Activated T-cell treated with anti-CD3 and anti-CD28 coated beads for 24 hours (primary cell): ENCODE results near the gene F12.

Experiments used
- DNase-seq: peaks from one replicate; pipeline ENCODE4 v3.0.0-alpha.2; 2020; ENCODE audit warnings: low read depth

Gene F12

DNA sequence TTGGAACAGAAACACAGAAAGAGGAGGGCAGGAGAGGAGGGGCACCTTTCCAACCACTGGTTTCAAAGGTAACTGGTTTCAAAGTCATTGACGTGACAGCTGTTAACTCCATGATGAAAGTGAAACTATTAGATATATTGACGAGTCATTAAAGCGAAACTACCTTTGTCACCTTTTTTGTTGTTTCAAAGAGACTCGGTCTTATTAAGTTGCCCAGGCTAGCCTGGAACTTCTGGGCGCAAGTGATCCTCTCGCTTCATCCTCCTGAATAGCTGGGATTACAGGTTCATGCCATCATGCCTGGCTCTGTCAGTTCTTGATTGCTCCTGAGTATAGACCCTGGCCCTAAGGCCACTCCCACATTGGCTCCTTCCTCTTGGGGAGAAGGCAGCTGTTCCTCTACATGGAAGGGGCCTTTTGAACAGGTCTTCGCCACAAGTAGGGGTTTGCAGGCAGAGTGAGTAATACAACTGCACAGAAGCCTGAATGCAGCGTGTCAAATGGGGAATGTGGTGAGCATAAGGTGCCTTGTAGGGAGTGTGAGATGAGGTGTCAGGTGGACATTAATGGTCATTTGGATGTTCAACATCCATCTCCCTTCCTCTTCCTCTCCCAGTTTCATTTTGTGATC lies 3.4 kb upstream of the F12 start:
- DNase-seq = no peak

DNA sequence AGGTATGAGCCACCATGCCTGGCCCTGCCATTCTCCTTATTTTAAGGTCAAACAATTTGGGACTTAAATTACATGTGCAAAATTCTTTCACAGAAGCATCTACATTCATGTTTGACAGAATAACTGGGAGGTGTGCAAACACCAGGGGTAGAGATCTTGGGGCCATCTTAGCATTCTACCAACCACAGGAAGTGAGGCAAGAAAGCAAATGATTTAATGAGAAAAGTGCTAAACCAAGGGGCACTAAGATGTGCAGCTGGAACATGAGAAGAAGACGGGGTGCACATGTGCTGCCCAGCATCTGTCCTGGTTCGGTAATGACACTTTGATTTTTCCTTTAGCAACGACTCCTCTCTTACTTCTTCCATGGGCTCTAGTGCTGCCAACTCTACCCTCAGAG lies 1.2 kb upstream of the F12 start:
- DNase-seq = no peak

DNA sequence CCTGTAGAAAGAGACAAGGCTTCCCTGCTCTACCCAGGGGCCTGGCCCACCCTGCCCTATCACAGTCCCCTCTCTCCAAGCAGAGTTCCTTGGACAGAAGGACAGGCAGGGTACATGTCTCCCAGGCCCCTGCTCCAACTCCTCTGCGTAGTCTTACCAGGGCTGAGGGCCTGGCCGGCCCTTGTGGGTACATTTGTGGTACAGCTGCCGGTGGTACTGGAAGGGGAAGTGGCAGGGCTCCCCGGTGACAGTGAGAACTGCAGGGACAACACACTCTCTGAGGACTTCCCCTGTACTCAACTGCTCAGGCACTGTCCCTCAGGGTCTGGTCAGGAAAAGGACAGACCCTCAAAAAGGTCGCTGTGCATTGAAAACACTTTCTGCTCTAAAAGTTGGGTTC lies 3.6 kb downstream of the F12 start:
- no peak for DNase-seq

DNA sequence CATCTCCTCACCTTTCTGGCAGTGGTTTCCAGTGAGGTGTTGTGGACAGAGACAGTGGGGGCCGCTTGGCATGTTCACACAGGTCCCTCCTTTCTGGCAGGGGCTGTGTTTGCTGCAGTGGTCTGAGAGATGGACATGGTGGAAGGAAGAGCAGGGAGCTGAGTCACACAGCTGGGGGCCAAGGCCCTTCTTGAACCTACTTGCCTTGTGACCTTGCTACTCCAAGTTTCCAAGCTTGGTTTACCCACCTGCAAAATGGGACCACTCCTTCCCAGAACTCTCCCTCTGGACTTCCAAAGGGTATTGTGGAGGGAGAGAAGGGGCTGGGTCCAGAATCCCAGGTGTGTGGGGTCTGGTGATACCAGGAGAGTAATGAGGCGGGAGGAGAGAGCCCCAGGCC lies 4.1 kb downstream of the F12 start:
- no peak for DNase-seq

DNA sequence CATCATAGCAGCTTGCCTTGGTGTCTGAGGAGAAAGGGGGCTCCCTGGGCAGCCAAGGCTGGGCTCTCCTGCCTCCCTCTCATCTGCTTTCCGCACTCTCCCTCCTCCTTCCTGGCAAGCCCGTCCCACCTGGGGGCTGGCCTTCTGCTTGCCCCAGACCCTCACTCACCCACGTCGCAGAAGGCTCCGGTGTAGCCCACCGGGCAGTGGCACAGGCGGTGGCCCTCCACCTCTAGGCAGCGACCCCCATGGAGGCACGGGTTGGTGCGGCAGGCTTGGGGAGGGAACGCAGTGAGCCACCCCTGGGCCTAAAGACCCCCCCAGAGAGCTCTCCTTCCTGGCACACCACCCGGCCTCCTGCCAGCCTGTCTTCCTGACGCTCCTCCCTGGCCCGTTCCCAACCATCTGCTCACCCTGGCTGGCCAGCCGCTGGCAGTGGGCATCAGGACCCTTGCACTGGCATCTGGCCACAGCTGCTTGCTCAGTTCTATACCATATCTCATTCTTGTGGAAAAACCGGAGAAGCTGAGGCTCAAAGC lies 4.7 kb downstream of the F12 start:
- no peak for DNase-seq

DNA sequence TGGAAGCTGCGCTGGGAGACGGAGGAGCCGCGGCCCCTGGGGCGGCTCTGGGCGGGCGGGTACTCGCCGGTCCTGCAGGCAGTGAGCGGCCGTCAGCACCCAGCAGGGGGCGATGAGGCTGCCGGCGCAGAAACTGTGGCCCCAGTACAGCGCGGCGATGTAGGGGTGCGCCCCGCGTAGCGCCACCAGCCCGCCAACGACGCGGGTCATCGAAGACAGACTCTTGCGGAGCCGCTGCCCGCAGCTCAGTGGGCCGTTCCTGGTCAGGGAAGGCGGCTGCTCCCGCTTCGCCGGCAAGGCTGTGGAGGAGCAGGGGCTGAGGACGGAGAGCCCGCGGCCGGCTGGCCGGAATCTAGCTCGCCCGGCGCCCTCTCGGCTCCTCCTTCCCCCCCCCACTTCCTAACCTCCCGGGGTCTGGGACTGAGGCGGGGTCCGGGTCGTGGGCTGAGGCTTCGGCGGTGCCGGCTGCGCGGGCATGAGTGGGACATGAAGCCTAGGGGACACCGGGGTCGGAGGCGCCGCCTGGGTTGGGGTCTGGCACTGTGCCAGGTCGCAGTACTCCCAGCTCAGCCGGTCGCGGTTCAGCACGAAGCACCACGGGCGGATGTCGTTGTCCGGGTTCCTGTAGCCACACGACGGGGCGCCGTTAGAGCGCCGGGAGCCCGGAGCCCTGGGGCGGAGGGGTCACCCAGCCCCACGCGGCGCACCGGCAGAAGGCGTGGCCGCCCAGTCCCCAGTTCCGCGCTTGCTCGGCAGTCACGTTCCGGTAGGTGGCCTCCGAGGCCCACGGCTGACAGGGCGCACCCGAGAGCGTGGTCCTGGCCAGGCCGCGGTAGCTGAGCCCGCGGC lies 5.3 kb downstream of the F12 start:
- peak; percentile 78 for DNase-seq

DNA sequence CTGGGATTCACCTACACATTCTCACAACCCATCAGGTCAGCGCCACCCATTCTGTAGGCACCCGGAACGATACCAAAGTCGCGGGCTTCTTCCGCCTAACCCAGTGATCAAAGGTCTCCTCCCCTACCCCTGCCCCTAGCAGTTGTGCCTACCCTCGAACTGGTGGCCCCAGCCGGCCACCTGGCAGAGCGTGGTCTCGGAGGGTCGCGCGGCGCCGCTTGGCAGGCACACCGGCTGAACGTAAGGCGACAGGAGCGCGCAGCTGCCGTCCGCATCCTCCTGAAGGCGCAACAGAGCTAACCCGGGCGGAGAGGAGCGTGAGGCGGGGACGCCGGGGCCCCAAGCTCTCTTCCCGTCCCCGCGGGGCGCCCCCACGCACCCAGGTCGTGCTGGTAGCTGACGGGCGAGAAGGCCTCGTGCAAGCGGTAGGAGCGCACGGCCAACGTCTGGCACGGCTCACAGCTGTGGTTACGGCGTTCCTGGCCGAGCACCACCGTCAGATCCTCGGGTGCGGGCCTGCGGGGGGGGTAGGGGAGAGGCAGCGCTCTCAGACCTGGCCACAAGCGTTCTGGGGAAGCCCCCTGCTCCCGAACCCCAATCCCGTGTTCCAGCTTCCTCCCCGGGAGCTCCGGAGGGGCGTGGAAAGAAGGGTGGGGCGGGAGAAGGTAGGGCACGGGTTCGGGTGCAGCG lies 6.1 kb downstream of the F12 start:
- no peak for DNase-seq

DNA sequence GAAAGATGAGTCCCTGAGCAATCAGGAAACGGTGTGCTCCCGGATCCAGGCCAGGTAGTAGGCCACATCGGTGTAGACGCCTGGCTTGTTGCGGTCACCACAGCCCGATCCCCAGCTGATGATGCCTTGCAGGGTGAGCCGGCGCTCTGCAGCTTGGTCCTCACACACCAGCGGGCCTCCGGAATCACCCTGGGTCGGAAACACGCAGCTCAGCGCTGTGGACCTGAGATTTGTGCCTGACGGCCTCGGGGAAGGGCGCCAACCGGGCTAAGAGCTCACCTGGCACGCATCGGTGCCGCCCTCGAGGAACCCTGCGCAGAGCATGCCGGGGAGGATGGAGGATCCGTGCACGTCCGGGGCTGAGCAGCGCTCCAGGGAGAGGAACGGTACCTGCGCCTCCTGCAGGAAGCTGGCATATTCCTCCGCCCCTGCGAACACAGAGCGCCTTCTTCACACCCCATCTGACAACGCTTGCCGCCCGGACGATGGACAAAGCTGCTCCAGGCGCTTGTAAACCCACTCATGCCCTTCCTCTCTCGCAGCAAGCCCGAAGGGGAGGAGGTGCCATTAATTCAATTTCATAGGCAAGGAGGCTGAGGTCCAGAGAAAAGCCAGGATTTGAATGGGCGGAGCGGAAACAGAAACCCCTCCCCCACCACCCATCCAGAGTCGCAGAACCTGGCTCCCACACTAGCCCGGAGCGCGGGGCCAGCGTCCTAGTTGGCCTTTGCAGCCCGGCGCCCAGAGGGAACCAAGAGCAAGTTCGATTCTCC lies 6.9 kb downstream of the F12 start:
- DNase-seq = peak; percentile 61

DNA sequence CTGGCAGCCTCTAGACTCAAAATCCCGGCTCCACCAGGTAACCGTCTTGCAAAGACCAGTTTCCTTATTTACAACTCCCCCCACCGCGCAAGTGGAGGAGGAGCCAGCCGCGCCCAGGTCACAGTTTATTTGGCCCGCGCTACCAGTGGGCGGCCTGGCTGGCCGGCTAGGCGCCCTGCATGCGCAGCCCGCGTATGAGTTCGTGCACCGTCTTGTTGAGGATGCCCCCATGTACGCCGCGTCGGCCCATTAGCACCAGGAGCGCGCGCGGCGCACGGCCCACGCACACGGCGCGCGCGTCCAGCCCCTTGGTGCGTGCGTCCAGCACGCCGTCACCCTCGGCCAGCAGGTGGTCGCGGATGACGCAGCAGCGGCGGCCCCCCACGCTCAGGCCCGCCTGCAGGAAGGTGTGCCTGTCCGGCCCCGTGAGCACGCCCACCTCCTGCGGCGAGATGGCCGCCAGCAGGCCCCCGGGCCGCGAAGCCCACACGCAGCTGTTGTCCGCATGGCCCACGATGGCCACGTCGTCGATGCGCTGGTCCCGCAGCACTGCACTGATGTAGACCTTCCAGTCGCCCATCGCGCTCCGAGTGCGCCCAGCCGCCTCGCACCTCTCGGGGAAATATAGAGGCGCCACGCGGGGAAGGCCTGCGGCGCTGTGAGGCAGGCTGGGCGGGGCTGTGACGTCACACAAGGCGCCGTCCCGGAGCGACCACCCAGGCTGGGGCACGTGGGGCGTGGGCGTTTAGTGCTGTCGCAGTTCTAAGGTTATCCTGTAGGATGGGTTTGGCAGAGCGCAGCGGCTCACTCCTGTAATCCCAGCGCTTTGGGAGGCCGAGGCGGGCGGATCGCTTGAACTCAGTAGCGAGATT lies 9.1 kb downstream of the F12 start, which contains the start of gene PFN3:
Gene PFN3 (minus strand): TSS at position 665 of the 872 bp plus-strand sequence. CDS start 85 bp downstream, at position 580.
- no peak for DNase-seq

DNA sequence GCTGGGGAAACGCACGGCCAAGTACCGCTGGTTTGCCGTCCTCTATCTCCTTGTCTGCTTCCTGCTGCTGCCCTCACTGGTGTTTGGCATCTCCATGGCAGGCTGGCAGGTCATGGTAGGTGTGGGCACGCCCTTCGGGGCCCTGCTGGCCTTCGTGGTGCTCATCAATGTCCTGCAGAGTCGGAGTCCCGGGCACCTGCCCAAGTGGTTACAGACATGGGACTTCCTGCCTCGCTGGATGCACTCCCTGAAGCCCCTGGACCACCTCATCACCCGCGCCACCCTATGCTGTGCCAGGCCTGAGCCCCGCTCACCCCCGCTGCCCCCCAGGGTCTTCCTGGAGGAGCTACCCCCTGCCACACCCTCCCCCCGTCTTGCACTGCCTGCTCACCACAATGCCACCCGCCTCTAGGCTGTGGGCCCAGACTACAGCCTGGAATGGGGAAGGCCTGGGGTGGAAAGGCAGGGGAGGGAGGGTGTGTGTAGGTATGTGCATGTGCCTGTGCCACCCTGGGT lies 11.4 kb downstream of the F12 start:
- no peak for DNase-seq

DNA sequence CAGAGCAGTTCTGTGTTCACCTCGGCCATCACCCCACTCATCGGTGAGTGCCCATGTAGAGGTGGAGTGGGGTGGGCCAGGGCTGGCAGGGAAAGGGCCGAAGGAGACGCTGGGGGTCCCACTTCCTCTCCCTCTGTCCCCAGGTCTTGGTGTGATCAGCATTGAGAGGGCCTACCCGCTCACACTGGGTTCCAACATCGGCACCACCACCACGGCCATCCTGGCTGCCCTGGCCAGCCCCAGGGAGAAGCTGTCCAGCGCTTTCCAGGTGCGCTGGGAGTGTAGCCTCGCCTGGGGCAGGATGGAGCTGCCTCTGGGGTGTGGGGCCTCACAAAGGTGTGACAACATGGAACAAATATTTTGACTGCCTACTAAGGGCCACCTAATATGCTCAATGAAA lies 12.6 kb downstream of the F12 start:
- DNase-seq = no peak

DNA sequence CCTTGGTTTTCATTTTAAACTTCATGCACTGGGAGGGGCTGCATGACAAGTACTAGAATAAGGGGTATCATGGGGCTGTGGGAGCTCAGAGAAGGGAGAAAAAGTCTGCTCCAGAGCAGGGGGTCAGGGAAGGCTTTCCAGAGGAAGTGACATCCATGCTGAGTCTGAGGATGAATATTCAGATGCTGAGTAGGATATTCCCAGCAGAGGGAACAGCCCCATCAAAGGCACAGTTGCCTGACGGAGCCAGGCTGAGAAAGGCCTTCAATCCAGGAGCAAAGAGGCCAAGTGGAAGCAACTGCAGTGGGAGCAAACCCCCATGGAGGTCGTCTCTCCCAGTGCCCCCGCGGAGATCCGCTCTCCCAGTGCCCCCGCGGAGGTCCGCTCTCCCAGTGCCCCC lies 13.3 kb downstream of the F12 start:
- no peak for DNase-seq

DNA sequence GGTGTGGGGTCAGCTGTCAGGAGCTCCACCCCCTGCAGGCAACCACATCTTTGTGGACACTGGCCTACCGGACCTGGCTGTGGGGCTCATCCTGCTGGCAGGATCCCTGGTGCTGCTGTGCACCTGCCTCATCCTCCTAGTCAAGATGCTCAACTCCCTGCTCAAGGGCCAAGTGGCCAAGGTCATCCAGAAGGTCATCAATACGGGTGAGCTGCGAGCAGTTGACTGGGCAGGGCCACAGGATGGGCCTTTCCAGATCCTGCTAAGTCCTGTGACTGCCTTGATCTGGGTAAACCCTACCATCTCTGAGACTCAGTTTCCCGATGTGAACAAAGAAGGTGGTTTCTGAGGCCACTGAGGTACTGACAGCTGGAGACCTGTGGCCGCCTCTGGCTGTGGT lies 15.4 kb downstream of the F12 start:
- DNase-seq = no peak

DNA sequence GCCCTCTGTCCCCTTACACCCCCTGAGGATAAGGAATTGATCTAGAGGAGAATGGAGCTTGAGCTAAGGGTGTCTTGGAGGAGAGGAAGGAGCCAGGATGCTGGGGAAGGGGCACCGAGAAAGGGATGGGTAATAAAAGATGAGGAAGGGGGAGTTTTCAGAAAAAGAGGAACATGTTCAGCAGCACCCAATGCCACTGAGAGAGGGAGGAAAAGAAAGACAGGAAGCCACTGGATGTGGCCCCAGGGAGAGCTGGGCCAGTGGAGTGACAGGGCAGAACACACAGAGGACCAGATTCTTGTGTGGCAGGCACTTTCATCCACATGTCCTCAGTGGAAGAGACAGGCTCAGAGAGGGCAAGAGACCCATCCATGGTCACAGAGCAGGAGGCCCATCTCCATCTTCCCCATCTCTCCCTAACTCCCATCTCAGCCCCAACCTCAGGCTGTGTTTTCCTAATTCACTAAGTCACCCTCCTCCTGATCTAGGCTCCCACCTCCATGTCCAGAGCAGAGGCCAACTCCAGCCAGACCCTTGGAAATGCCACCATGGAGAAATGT lies 16.1 kb downstream of the F12 start:
- no peak for DNase-seq

DNA sequence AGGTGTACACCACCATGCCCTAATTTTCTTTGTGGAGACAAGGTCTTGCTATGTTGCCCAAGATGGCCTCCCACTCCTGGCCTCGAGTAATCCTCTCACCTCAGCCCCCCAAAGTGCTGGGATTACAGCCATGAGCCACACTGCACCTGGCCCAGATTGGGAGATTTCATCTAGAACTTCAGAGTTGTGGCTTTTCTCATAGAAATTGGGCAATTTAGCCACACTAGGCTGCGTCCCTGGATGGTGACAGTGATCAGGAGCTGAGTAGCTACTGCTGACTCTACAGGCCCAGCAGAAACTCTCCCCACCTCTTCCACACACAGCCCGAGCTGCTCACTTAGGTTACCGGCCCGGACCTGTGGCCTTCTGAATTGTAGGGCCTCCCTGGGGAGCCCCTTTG lies 16.6 kb downstream of the F12 start:
- no peak for DNase-seq

DNA sequence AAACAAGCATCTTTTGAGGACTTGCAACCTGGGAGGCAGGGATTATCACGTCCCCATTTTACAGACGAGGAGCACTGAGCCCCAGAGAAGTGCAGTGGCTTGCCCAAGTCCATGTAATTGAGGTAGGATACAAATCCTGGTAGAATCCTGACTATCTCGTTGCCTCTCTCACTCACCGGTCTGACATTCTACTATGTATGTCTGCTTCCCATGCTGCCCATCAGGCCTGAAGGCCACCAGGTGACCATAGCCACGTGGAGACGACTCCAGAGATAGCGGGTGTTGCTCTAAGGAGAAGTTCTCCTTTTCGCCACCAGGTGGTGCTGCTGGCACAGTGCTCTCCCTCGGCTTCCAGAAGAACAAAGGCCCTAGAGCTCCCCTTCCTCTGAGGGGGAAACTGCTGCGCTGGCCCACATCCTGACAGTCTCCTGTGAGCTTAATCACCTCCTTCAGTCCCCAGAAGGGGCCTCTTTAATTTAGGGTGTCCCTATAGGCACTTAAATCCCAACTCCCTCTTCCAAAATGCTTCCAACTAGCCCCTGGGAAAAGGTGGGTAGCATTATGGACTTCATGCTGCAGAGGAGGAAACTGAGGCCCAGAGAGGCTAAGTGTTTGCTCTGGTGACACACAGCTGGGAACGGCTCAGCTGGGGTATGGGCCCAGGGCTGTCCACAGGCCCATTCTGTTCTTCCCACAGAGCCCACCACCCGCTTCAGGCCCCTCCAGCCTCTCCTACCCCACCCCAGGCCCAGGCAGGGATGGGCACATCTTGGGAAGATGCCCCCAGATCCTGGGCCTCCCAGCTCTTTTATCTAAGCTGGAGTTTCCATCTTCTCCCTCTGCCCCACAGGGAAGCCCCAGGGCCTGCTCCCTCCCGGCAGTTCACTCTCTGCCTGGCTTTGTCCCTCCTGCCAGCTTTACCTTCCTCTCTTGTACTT lies 18.7 kb downstream of the F12 start:
- DNase-seq = peak; percentile 83

DNA sequence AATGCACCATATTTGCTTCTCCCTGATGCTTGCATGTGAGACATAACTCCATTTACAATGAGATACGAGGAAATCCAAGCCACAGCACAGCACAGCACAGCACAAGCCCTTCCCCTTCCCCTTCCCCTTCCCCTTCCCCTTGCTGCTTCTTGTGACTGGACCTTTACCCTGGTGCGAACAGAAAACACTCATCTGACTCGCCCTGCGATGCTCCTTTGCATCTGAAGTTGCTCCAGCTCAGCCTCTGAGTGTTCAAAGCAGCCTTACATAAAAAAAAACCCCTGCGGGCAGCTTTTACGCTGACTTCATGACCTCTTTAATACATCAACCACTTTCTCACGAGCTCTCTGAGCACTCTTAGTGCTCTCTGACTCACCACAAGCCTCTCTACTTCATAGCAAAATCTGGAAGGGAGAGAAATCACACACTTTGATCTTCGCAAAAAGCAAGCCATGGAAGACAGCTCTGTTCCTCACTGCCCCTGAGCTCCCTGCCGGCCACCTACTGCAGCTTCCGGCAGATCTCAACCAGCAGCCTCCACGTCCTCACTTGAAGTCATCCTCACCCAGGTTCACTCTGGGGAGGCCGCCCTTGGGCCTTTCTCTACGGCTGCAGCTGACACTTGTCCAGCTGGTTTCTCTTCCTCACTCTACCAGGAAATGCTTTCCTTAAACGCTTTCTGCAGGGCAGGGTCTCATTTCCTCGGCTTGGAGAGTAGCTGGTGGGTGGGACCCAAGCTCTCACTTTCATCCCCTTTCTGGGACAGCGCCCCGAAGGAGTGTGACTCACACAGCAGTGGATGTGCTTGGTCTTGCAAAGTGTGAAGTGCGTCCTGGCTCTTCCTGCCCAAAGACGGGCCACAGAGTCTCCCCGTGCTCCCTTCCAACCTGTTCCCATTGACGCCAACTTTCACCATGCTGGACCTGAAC lies 19.9 kb downstream of the F12 start:
- no peak for DNase-seq

DNA sequence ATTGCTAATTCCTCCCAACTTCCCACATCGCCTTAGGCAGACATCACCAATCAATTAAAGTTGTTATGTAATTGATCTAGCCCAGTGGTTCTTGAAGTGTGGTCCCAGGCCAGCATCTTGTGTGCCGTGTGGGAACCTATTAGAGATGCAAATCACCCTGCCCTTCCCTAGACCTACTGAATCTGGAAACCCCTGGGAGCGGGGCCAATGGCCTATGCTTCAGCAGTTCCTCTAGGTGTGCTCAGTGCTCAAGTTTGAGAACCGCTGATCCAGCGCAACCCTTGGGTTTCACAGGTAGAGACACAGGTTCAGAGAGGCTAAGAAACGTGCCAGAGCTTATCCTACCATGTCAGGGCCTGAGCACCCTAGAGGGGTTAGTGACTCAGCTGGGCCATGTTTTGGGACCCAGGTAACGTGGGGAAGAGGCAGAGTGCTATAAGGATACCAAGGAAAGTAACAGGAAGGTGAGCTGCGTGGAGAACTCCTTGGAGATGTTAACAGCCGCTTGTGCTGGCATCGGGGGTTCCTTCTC lies 20.8 kb downstream of the F12 start:
- DNase-seq = no peak
